Spleen (tissue), 7 donors: ENCODE measurements around the gene BANF2.

Experiments
- POLR2A ChIP-seq, 3 donors: fragments of 450-650 bp; IDR thresholded peaks; one replicate each; pipeline ENCODE4 v1.5.1; 2017; ENCODE audit warnings: antibody characterized with exemption in 3 of 3, mild to moderate bottlenecking in 1 of 3
- TF ChIP-seq, protein P1 (sequence below), 11 experiments: fragments of 200-600 bp in 7 of 11; fragments of 450-650 bp in 4 of 11; sonication (generic) in 4 of 11; IDR thresholded peaks in 8 of 11; conservative IDR thresholded peaks in 3 of 11; 1 replicate in 7 of 11; 2 replicates in 4 of 11; pipeline versions ENCODE4 v1.4.0 to v1.8.0; 2016 to 2021; ENCODE audit warnings: antibody characterized with exemption in 11 of 11, inconsistent platforms in 4 of 11, mild to moderate bottlenecking in 1 of 11
- donor health status: DM: no; HTN: no; CAD: no; lungs with moderate emphysema.
- donor health status: DM: no; HTN: no; CAD: no.
- donor health status: DM: no; HTN: no; CAD: no.

DNA sequence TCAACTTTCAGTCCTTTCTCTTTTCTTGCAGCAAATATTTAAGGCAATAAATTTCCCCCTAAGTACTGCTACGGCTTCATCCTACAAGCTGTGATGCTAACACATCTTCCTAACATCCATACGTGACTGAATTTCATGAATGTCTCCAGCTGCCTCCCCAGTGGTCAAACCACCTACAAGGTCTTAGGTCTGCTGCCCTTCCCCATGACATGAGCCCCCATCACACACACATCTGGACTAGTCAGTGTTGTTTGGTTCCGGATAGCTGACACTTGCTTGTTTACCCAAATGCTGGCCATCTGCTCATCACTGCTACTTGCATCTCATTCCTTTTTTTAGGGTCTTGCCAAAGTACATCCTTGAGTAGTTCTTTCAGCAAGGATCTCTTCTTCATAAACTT lies 32.3 kb upstream of the BANF2 start:
- TF ChIP-seq POLR2A (IDR thresholded peaks at IDR 0.05): no peak
- TF ChIP-seq, protein P1, sequence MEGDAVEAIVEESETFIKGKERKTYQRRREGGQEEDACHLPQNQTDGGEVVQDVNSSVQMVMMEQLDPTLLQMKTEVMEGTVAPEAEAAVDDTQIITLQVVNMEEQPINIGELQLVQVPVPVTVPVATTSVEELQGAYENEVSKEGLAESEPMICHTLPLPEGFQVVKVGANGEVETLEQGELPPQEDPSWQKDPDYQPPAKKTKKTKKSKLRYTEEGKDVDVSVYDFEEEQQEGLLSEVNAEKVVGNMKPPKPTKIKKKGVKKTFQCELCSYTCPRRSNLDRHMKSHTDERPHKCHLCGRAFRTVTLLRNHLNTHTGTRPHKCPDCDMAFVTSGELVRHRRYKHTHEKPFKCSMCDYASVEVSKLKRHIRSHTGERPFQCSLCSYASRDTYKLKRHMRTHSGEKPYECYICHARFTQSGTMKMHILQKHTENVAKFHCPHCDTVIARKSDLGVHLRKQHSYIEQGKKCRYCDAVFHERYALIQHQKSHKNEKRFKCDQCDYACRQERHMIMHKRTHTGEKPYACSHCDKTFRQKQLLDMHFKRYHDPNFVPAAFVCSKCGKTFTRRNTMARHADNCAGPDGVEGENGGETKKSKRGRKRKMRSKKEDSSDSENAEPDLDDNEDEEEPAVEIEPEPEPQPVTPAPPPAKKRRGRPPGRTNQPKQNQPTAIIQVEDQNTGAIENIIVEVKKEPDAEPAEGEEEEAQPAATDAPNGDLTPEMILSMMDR (IDR thresholded peaks at IDR 0.05 in 8 of 11, conservative IDR thresholded peaks at IDR 0.05 in 3 of 11): no peak
